ENCODE data around the gene CENPU.

DNA sequence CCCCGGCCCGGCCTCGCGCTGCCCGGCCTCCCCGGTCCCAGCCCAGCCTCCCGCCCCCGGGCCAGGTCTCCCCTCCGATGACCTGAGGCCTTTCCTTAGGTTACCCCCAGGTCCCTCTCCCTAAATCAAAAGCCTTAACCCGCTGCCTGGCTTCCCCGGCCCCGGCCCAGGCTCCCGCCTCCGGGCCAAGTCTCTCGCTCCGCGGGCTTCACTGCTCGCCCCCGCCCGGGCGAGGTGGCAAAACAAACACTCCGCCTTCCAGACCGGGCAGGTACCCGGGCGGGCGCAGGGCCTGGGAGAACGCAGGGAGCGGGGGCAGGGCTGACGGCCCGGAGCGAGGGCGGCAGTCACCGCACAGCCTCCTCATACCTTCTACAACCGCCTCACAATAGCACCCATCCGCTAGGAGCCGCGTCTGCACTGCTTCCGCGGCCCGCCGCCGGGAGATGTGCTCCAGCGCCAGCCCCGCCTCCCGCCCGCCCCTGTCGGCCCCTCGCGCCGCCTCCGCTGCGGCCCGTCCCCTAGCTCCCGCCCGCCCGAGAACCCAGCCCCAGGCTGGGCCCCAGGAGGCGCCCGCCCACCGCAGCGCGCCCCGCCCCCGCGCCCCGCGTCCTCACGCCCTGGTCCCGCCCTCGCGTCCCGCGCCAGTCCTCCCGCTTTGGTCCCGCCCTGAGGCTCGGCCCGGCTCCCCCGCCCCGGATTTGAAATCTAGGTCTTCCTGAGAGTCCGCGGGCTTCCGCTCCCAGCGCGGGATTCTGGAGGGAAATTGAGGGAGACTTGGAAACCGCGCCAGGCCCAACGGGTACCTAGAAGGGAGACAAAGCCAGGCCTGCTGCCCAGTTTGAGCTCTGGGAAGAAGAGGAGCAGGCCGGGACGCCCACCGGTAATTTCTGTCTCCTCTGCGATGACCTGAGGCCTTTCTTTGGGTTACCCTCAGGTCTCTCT lies 84.6 kb downstream of the CENPU start, which contains the start of the genes CASP3 and PRIMPOL:
- TF ChIP-seq, protein P1, sequence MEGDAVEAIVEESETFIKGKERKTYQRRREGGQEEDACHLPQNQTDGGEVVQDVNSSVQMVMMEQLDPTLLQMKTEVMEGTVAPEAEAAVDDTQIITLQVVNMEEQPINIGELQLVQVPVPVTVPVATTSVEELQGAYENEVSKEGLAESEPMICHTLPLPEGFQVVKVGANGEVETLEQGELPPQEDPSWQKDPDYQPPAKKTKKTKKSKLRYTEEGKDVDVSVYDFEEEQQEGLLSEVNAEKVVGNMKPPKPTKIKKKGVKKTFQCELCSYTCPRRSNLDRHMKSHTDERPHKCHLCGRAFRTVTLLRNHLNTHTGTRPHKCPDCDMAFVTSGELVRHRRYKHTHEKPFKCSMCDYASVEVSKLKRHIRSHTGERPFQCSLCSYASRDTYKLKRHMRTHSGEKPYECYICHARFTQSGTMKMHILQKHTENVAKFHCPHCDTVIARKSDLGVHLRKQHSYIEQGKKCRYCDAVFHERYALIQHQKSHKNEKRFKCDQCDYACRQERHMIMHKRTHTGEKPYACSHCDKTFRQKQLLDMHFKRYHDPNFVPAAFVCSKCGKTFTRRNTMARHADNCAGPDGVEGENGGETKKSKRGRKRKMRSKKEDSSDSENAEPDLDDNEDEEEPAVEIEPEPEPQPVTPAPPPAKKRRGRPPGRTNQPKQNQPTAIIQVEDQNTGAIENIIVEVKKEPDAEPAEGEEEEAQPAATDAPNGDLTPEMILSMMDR (conservative IDR thresholded peaks at IDR 0.05; ENCODE audit: low read depth in 2 of 2), result peak in 1 of 2 experiments; percentile 25; a peak in 1 of 4 replicates
- TF ChIP-seq EZH2phosphoT487 (IDR thresholded peaks at IDR 0.05; ENCODE audit: unreplicated experiment) (no peak), POLR2AphosphoS5 (IDR thresholded peaks at IDR 0.05; ENCODE audit: low read depth) (peak; percentile 93), CREB1 (CRISPR knock-in tag; IDR thresholded peaks at IDR 0.05; ENCODE audit: low read depth) (no peak), ZNF331 (CRISPR knock-in tag; IDR thresholded peaks at IDR 0.05; ENCODE audit: low read depth) (no peak), EZH2 (IDR thresholded peaks at IDR 0.05; ENCODE audit: low read depth, unreplicated experiment) (no peak), JUNB (IDR thresholded peaks at IDR 0.05; ENCODE audit: unreplicated experiment) (no peak), STAT1 (IDR thresholded peaks at IDR 0.05; ENCODE audit: unreplicated experiment) (no peak), ZNF114 (CRISPR knock-in tag; IDR thresholded peaks at IDR 0.05) (no peak), NANOG (IDR thresholded peaks at IDR 0.05; ENCODE audit: borderline replicate concordance) (no peak)
- TF ChIP-seq, protein P2, sequence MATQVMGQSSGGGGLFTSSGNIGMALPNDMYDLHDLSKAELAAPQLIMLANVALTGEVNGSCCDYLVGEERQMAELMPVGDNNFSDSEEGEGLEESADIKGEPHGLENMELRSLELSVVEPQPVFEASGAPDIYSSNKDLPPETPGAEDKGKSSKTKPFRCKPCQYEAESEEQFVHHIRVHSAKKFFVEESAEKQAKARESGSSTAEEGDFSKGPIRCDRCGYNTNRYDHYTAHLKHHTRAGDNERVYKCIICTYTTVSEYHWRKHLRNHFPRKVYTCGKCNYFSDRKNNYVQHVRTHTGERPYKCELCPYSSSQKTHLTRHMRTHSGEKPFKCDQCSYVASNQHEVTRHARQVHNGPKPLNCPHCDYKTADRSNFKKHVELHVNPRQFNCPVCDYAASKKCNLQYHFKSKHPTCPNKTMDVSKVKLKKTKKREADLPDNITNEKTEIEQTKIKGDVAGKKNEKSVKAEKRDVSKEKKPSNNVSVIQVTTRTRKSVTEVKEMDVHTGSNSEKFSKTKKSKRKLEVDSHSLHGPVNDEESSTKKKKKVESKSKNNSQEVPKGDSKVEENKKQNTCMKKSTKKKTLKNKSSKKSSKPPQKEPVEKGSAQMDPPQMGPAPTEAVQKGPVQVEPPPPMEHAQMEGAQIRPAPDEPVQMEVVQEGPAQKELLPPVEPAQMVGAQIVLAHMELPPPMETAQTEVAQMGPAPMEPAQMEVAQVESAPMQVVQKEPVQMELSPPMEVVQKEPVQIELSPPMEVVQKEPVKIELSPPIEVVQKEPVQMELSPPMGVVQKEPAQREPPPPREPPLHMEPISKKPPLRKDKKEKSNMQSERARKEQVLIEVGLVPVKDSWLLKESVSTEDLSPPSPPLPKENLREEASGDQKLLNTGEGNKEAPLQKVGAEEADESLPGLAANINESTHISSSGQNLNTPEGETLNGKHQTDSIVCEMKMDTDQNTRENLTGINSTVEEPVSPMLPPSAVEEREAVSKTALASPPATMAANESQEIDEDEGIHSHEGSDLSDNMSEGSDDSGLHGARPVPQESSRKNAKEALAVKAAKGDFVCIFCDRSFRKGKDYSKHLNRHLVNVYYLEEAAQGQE (IDR thresholded peaks at IDR 0.05; ENCODE audit: unreplicated experiment), result no peak
- TF ChIP-seq, protein P3, sequence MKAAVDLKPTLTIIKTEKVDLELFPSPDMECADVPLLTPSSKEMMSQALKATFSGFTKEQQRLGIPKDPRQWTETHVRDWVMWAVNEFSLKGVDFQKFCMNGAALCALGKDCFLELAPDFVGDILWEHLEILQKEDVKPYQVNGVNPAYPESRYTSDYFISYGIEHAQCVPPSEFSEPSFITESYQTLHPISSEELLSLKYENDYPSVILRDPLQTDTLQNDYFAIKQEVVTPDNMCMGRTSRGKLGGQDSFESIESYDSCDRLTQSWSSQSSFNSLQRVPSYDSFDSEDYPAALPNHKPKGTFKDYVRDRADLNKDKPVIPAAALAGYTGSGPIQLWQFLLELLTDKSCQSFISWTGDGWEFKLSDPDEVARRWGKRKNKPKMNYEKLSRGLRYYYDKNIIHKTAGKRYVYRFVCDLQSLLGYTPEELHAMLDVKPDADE (IDR thresholded peaks at IDR 0.05), result no peak
- TF ChIP-seq, protein P4, sequence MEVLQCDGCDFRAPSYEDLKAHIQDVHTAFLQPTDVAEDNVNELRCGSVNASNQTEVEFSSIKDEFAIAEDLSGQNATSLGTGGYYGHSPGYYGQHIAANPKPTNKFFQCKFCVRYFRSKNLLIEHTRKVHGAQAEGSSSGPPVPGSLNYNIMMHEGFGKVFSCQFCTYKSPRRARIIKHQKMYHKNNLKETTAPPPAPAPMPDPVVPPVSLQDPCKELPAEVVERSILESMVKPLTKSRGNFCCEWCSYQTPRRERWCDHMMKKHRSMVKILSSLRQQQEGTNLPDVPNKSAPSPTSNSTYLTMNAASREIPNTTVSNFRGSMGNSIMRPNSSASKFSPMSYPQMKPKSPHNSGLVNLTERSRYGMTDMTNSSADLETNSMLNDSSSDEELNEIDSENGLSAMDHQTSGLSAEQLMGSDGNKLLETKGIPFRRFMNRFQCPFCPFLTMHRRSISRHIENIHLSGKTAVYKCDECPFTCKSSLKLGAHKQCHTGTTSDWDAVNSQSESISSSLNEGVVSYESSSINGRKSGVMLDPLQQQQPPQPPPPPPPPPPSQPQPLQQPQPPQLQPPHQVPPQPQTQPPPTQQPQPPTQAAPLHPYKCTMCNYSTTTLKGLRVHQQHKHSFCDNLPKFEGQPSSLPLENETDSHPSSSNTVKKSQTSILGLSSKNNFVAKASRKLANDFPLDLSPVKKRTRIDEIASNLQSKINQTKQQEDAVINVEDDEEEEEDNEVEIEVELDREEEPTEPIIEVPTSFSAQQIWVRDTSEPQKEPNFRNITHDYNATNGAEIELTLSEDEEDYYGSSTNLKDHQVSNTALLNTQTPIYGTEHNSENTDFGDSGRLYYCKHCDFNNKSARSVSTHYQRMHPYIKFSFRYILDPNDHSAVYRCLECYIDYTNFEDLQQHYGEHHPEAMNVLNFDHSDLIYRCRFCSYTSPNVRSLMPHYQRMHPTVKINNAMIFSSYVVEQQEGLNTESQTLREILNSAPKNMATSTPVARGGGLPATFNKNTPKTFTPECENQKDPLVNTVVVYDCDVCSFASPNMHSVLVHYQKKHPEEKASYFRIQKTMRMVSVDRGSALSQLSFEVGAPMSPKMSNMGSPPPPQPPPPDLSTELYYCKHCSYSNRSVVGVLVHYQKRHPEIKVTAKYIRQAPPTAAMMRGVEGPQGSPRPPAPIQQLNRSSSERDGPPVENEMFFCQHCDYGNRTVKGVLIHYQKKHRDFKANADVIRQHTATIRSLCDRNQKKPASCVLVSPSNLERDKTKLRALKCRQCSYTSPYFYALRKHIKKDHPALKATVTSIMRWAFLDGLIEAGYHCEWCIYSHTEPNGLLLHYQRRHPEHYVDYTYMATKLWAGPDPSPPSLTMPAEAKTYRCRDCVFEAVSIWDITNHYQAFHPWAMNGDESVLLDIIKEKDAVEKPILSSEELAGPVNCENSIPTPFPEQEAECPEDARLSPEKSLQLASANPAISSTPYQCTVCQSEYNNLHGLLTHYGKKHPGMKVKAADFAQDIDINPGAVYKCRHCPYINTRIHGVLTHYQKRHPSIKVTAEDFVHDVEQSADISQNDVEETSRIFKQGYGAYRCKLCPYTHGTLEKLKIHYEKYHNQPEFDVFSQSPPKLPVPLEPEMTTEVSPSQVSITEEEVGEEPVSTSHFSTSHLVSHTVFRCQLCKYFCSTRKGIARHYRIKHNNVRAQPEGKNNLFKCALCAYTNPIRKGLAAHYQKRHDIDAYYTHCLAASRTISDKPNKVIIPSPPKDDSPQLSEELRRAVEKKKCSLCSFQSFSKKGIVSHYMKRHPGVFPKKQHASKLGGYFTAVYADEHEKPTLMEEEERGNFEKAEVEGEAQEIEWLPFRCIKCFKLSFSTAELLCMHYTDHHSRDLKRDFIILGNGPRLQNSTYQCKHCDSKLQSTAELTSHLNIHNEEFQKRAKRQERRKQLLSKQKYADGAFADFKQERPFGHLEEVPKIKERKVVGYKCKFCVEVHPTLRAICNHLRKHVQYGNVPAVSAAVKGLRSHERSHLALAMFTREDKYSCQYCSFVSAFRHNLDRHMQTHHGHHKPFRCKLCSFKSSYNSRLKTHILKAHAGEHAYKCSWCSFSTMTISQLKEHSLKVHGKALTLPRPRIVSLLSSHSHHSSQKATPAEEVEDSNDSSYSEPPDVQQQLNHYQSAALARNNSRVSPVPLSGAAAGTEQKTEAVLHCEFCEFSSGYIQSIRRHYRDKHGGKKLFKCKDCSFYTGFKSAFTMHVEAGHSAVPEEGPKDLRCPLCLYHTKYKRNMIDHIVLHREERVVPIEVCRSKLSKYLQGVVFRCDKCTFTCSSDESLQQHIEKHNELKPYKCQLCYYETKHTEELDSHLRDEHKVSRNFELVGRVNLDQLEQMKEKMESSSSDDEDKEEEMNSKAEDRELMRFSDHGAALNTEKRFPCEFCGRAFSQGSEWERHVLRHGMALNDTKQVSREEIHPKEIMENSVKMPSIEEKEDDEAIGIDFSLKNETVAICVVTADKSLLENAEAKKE (CRISPR knock-in tag; IDR thresholded peaks at IDR 0.05), result no peak

Measured in GM23338 (cell line).